Activated CD4-positive, alpha-beta T cell treated with anti-CD3 and anti-CD28 coated beads for 36 hours (primary cell): ENCODE data around the gene PNPLA8. TPM values are rescaled to one million over a fixed set of nuclear protein-coding genes. Genes with fewer than 3 reads are reported as not detected.
"Not testable (repeated sequence)": the region's sequence is repeated elsewhere in the genome, so short reads cannot be mapped to it uniquely, and the experiment has no call there.

Source experiments
- ATAC-seq: fragments of 200-7000 bp; cut with Tn5 transposase; one replicate; pipeline ENCODE4 v1.10.0; 2021; ENCODE audit warnings: mild to moderate bottlenecking, moderate library complexity
- CTCF ChIA-PET: fragments of 350-600 bp; sonication (Branson Sonifier 250); formaldehyde crosslinking; loops from one replicate; lab custom pipeline; 2021; ENCODE audit warnings: antibody characterized with exemption; lab: Charles Lee
- POLR2A ChIA-PET: fragments of 350-600 bp; sonication (Branson Sonifier 250); formaldehyde crosslinking; loops from one replicate; lab custom pipeline; 2021; ENCODE audit warnings: antibody characterized with exemption, inconsistent platforms; lab: Charles Lee
- DNase-seq: peaks from one replicate; pipeline ENCODE4 v3.0.0-alpha.2; 2020
- H3K27ac Mint-ChIP-seq: one replicate; pipeline ENCODE4 v1.8.0; 2021; ENCODE audit warnings: mixed read lengths
- H3K27me3 Mint-ChIP-seq: one replicate; pipeline ENCODE4 v1.8.0; 2021; ENCODE audit warnings: mixed read lengths
- H3K36me3 Mint-ChIP-seq: one replicate; pipeline ENCODE4 v1.8.0; 2021; ENCODE audit warnings: low read depth, mixed read lengths
- H3K4me1 Mint-ChIP-seq: one replicate; pipeline ENCODE4 v1.8.0; 2021; ENCODE audit warnings: mixed read lengths
- H3K4me3 Mint-ChIP-seq: one replicate; pipeline ENCODE4 v1.8.0; 2021; ENCODE audit warnings: mild to moderate bottlenecking, moderate library complexity, mixed read lengths
- H3K9me3 Mint-ChIP-seq: one replicate; pipeline ENCODE4 v1.8.0; 2021; ENCODE audit warnings: low read depth, mixed read lengths
- intact Hi-C, 2 experiments: fragments of 100-400 bp; cut with DNase I in 1 of 2; cut with micrococcal nuclease in 1 of 2; formaldehyde crosslinking; loops; one replicate each; pipeline versions ENCODE4 v1.14.2 to v1.15.1; 2022 to 2024; cut with DNase I, micrococcal nuclease
- total RNA-seq, 2 experiments: library from RNA; stranded (reverse); gene quantifications; one replicate each; pipeline ENCODE4 v1.2.3, GENCODE V29; 2021

The PNPLA8 gene
- total RNA-seq, 2 experiments from 2014 or later: 14.2 to 18.4 TPM

DNA sequence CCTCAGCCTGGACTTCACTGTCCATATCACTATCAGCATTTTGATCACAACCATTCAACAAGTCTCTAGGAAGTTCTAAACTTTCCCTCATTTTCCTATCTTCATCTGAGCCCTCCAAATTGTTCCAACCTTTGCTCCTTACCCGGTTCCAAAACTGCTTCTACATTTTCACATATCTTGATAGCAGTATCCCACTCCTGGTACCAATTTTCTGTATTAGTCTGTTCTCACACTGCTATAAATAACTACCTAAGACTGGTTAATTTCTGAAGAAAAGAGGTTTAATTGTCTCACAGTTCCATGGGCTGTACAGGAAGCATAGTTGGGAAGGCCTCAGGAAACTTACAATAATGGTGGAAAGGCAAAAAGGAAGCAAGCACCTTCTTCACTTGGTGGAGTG is 31.7 kb upstream of the PNPLA8 start:
- H3K9me3 Mint-ChIP-seq: peaks cover 33% of the 10 kb centered on the region
- no peak for DNase-seq

DNA sequence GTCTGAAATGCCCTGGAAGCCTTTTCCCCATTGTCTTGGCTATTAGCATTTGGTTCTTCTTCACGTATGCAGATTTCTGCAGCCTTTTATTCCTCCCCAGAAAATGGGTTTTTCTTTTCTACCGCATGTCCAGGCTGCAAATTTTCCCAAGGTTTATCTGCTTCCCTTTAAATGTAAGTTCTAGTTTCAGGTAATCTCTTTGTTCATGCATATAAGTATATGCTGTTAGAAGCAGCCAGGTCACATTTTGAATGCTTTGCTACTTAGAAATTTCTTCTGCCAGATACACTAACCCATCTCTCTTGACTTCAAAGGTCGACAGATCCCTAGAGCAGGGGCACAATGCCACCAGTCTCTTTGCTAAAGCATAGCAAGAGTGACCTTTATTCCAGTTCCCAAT is 31.3 kb upstream of the PNPLA8 start:
- Mint-ChIP-seq H3K27me3 (no peaks in the 10 kb centered on the region), H3K9me3 (peaks cover 31% of the 10 kb centered on the region), H3K4me1 (no peaks in the 10 kb centered on the region), H3K27ac (no peak overlapping the region), H3K36me3 (peaks cover 32% of the 10 kb centered on the region), H3K4me3 (no peak overlapping the region)
- ATAC-seq (no peak), DNase-seq (no peak)
- intact Hi-C loops: no loop called here
- CTCF ChIA-PET: no interaction called here
- POLR2A ChIA-PET: no interaction called here

More for the DNA sequence above, 31.7 kb upstream of the PNPLA8 start:
- H3K4me1 Mint-ChIP-seq: no peaks in the 10 kb centered on the region
- H3K36me3 Mint-ChIP-seq: peaks cover 35% of the 10 kb centered on the region
- H3K27me3 Mint-ChIP-seq: no peaks in the 10 kb centered on the region
- intact Hi-C loops: no loop called here
- H3K4me3 Mint-ChIP-seq: no peak overlapping the region
- no peak overlapping the region for H3K27ac Mint-ChIP-seq
- POLR2A ChIA-PET: no interaction called here
- CTCF ChIA-PET: no interaction called here
- ATAC-seq: no peak

DNA sequence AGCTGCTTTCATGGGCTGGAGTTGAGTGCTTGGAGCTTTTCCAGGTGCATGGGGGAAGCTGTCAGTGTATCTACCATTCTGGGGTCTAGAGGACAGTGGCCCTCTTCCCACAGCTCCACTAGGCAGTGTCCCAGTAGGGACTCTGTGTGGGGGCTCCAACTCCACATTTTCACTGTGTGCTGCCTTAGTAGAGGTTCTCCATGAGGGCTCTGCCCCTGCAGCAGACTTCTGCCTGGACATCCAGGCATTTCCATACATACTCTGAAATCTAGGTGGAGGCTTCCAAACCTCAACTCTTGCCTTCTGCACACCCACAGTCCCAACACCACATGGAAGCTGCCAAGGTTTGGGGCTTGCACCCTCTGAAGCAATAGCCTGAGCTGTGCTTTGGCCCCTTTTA is 30.7 kb upstream of the PNPLA8 start:
- intact Hi-C loops, H3K27me3 Mint-ChIP-seq, H3K4me1 Mint-ChIP-seq, H3K4me3 Mint-ChIP-seq, POLR2A ChIA-PET, ATAC-seq, DNase-seq, H3K27ac Mint-ChIP-seq, CTCF ChIA-PET: not testable (repeated sequence)
- H3K9me3 Mint-ChIP-seq: peaks cover 30% of the 10 kb centered on the region
- peaks cover 30% of the 10 kb centered on the region for H3K36me3 Mint-ChIP-seq

DNA sequence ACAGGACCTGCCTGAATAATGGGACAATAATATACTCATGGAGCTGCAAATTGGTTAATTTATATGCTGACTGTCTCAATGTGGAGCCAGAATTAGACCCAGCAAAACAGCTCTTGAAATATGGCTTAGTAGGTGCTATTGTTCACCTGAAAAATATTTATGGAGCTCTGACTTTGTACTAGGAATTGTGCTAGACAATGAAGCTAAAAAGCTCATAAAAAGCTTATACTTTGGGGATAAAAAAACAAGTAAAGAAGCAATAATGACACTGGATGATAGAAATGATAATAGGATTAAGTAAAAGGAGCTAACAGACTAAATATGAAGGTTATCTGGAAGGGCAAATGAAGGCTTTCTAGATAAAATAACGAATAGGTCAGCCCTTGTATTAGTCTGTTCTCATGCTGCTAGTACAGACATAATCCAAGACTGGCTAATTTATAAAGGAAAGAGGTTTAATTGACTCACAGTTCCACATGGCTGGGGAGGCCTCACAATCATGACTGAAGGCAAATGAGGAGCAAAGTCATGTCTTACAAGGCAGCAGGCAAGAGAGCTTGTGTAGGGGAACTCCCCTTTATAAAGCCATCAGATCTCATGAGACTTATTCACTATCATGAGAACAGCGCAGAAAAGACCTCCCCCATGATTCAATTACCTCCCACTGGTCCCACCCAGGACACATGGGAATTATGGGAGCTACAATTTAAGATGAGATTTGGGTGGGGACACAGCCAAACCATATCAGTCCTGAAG is 22.4 kb upstream of the PNPLA8 start:
- intact Hi-C loops, ATAC-seq, H3K4me3 Mint-ChIP-seq, H3K36me3 Mint-ChIP-seq, H3K27me3 Mint-ChIP-seq, DNase-seq, H3K27ac Mint-ChIP-seq, H3K4me1 Mint-ChIP-seq, H3K9me3 Mint-ChIP-seq: not testable (repeated sequence)
- ChIA-PET CTCF (interaction anchor here (1.2 kb wide), 1 partner anchor 11 kb away, joined by 3 read pairs; no protein-coding TSS in a partner anchor), POLR2A (interaction anchor here (0.7 kb wide), 1 partner anchor 18 kb away, joined by 3 read pairs; no protein-coding TSS in a partner anchor)

DNA sequence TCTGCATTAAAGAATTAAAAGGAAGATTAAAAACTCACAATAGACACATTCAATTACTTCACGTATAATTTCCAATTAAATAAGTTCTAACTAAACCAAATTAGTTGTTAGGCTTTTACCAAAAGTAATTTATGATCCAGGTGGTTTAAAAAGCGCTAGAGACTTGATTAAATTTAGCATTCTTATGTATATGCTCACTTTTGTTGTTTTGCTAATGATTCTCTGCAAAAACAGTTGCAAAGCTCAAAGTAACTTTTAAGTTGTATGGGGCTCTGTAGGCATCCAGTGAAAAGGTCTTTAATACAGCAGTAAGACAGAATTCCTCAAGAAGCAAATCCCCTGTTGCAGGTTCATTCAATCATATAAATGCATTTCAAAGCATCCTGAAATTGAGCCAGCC is 15.5 kb upstream of the PNPLA8 start:
- Mint-ChIP-seq H3K27me3 (peaks cover 6% of the 10 kb centered on the region), H3K4me3 (no peak overlapping the region), H3K9me3 (no peaks in the 10 kb centered on the region), H3K27ac (no peak overlapping the region), H3K36me3 (no peaks in the 10 kb centered on the region), H3K4me1 (no peaks in the 10 kb centered on the region)
- ATAC-seq (no peak), DNase-seq (no peak)
- ChIA-PET POLR2A (no interaction called here), CTCF (no interaction called here)
- intact Hi-C loops: no loop called here

DNA sequence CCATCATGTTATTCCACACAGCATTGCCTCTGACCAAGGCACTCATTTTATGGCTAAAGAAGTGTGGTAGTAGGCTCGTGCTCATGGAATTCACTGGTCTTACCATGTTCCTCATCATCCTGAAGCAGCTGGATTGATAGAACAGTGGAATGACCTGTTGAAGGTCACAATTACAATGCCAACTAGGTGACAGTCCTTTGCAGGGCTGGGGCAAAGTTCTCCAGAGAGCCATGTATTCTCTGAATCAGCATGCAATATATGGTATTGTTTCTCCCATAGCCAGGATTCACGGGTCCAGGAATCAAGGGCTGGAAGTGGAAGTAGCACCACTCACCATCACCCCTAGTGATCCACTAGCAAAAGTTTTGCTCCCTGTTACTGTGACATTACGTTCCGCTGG is 12.8 kb upstream of the PNPLA8 start:
- ATAC-seq, H3K27ac Mint-ChIP-seq, H3K9me3 Mint-ChIP-seq, H3K4me1 Mint-ChIP-seq, intact Hi-C loops, H3K4me3 Mint-ChIP-seq, DNase-seq, H3K27me3 Mint-ChIP-seq, H3K36me3 Mint-ChIP-seq: not testable (repeated sequence)
- ChIA-PET CTCF (interaction anchor here (0.6 kb wide), 1 partner anchor 362 kb away, joined by 3 read pairs; no protein-coding TSS in a partner anchor), POLR2A (interaction anchor here (0.6 kb wide), 1 partner anchor 61 kb away, joined by 8 read pairs; no protein-coding TSS in a partner anchor)

DNA sequence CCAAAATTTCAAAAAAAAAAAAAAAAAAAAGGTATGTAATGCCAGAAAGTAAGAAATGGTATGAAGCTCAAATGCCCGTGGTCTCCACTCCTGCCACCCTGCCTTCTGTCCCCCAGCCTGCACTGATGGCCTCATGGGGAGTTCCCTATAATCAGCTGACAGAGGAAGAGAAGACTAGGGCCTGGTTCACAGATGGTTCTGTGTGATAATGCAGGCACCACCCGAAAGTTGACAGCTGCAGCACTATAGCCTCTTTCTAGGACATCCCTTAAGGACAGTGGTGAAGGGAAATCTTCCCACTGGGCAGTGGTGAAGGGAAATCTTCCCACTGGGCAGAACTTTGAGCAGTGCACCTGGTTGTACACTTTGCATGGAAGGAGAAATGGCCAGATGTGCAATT is 12.3 kb upstream of the PNPLA8 start:
- ATAC-seq, H3K4me3 Mint-ChIP-seq, intact Hi-C loops, CTCF ChIA-PET, H3K27ac Mint-ChIP-seq, H3K27me3 Mint-ChIP-seq, DNase-seq, H3K9me3 Mint-ChIP-seq, H3K36me3 Mint-ChIP-seq, H3K4me1 Mint-ChIP-seq: not testable (repeated sequence)
- POLR2A ChIA-PET: interaction anchor here (0.6 kb wide), 1 partner anchor 61 kb away, joined by 8 read pairs; no protein-coding TSS in a partner anchor

DNA sequence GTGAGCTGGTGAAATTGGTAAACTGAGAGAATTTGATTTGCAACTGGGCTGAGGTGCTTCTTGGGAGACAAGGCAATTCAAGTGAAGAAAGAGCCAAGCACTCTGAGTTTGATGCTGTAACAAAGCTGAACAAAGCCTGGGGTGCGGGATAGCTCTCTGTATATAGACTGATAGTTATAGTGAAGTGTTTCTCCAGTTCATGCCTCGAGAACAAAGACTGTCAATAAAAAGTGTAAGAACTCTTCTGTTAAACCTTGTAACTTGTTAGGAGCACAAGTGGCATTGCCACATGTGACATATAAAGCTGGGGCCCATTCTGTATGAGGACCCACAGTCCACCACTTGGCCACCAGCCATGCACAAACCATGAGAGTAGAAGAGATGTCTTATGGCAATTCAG is 11.3 kb upstream of the PNPLA8 start:
- Mint-ChIP-seq H3K36me3 (no peaks in the 10 kb centered on the region), H3K4me1 (no peaks in the 10 kb centered on the region), H3K27ac (no peak overlapping the region), H3K9me3 (no peaks in the 10 kb centered on the region), H3K27me3 (peaks cover 6% of the 10 kb centered on the region), H3K4me3 (no peak overlapping the region)
- ChIA-PET CTCF (no interaction called here), POLR2A (no interaction called here)
- no peak for DNase-seq
- intact Hi-C loops: no loop called here
- ATAC-seq: no peak

DNA sequence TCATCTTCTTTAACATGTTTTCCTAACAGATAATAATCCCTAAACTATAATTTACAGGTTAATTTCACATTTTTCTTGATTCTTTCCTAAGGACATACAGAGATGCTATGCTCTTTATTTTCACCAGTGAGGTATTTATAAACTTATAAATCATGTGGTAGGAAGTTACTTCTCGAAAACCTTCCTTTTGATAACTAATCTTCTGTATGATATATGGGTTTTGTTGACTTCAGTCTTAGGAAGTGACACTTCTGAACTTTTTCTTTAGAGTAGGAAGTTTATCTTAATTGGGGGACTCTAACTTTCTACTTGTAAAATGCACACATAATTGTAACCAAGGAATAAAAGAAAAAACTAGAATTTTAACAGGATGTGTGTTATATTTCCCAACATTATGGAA is 9.8 kb upstream of the PNPLA8 start:
- ChIA-PET CTCF (no interaction called here), POLR2A (no interaction called here)
- peaks cover 6% of the 10 kb centered on the region for H3K27me3 Mint-ChIP-seq
- ATAC-seq: no peak
- no peak overlapping the region for H3K4me3 Mint-ChIP-seq
- no peaks in the 10 kb centered on the region for H3K9me3 Mint-ChIP-seq
- intact Hi-C loops: no loop called here
- no peaks in the 10 kb centered on the region for H3K4me1 Mint-ChIP-seq
- DNase-seq: no peak
- H3K27ac Mint-ChIP-seq: no peak overlapping the region
- H3K36me3 Mint-ChIP-seq: no peaks in the 10 kb centered on the region

DNA sequence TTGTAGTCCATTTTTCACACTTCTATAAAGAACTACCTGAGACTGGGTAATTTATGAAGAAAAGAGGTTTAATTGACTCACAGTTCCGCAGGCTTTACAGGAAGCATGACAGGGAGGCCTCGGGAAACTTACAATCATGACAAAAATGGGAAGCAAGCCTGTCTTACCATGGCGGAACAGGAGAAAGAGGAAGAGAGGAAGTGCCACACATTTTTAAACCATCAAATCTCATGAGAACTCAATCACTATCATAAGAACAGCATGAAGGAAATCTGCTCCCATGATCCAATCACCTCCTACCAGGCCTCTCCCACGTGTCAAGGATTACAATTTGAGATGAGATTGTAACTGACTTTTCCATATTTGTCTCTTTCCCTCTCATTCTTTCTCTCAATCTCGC is 9.3 kb upstream of the PNPLA8 start:
- no peaks in the 10 kb centered on the region for H3K4me1 Mint-ChIP-seq
- ChIA-PET POLR2A (no interaction called here), CTCF (no interaction called here)
- H3K27me3 Mint-ChIP-seq: peaks cover 8% of the 10 kb centered on the region
- H3K36me3 Mint-ChIP-seq: no peaks in the 10 kb centered on the region
- no peak for ATAC-seq
- intact Hi-C loops: no loop called here
- no peak overlapping the region for H3K4me3 Mint-ChIP-seq
- no peaks in the 10 kb centered on the region for H3K9me3 Mint-ChIP-seq
- no peak for DNase-seq
- no peak overlapping the region for H3K27ac Mint-ChIP-seq

DNA sequence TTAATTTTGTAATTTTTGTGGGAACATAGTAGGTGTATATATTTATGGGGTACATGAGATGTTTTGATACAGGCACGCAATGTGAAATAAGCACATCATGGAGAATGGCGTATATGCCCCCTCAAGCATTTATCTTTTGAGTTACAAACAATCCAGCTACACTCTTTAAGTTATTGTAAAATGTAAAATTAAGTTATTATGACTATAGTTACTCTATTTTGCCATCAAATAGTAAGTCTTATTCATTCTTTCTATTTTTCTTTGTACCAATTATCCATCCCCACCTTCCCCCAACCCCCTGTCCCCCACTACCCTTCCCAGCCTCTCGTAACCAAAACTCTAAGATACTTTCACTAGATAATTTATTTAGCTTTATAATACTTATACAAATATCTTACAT is 7.8 kb upstream of the PNPLA8 start:
- Mint-ChIP-seq H3K9me3 (no peaks in the 10 kb centered on the region), H3K27me3 (peaks cover 8% of the 10 kb centered on the region), H3K27ac (no peak overlapping the region), H3K4me3 (no peak overlapping the region), H3K4me1 (no peaks in the 10 kb centered on the region), H3K36me3 (no peaks in the 10 kb centered on the region)
- ChIA-PET POLR2A (no interaction called here), CTCF (no interaction called here)
- intact Hi-C loops: no loop called here
- ATAC-seq: no peak
- DNase-seq: no peak

DNA sequence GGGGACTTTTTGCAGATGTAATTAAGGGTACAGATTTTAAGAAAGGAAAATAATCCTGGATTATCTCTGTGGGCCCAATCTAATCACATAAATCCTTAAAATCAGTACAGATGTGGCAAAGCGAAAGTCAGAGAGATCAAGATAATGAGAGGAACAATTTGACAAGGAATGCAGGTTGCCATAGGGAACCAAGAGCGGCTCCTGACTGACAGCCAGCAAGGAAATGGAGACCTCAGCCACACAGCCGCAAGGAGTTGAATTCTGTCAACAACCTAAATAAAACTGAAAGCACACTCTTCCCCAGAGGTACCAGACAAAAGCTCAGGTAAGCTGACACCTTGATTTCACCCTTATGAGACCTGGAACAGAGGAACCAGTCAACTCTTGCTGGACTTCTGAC is 3.4 kb upstream of the PNPLA8 start:
- H3K27me3 Mint-ChIP-seq: peaks cover 2% of the 10 kb centered on the region
- no peak overlapping the region for H3K4me3 Mint-ChIP-seq
- no peak for ATAC-seq
- no peaks in the 10 kb centered on the region for H3K36me3 Mint-ChIP-seq
- POLR2A ChIA-PET: no interaction called here
- no peak overlapping the region for H3K27ac Mint-ChIP-seq
- H3K4me1 Mint-ChIP-seq: peaks cover 11% of the 10 kb centered on the region
- DNase-seq: no peak
- CTCF ChIA-PET: no interaction called here
- intact Hi-C loops: loop anchor here in 1 of 2 experiments (5.0 kb wide), 1 partner anchor 967 kb away; the partner anchor contains the start of genes COG5 and DUS4L
- H3K9me3 Mint-ChIP-seq: no peaks in the 10 kb centered on the region
